Measurements from ENCODE around the gene GUCD1.

The GUCD1 gene

GRCh38 chr22:24510637-24511625, 44.0 kb downstream of the GUCD1 start:
- H3K36me3 ChIP-seq (ENCODE audit: low read depth), result no peaks in the 10 kb centered on the region
- H3K27me3 ChIP-seq (ENCODE audit: insufficient read depth, poor library complexity, severe bottlenecking), result no peaks in the 10 kb centered on the region
- H3K4me1 ChIP-seq (ENCODE audit: insufficient read depth, poor library complexity, severe bottlenecking), result peaks cover 6% of the 10 kb centered on the region
- DNase-seq (ENCODE audit: low spot score), result no peak
- TF ChIP-seq CTCF (IDR thresholded peaks at IDR 0.05; ENCODE audit: poor library complexity, severe bottlenecking), result no peak
- peak; percentile 58 for ATAC-seq (ENCODE audit: low read depth)
- H3K4me3 ChIP-seq (ENCODE audit: severe bottlenecking), result no peak overlapping the region
- no peak overlapping the region for H3K27ac ChIP-seq (ENCODE audit: poor library complexity, severe bottlenecking)
- H3K9me3 ChIP-seq (ENCODE audit: severe bottlenecking), result no peaks in the 10 kb centered on the region

GRCh38 chr22:24507716-24508115, 47.2 kb downstream of the GUCD1 start:
- DNase-seq (ENCODE audit: low spot score) (no peak), ATAC-seq (ENCODE audit: low read depth) (no peak)
- Histone ChIP-seq H3K9me3 (ENCODE audit: severe bottlenecking) (no peaks in the 10 kb centered on the region), H3K36me3 (ENCODE audit: low read depth) (no peaks in the 10 kb centered on the region), H3K27ac (ENCODE audit: poor library complexity, severe bottlenecking) (no peak overlapping the region), H3K4me1 (ENCODE audit: insufficient read depth, poor library complexity, severe bottlenecking) (peaks cover 6% of the 10 kb centered on the region), H3K4me3 (ENCODE audit: severe bottlenecking) (no peak overlapping the region), H3K27me3 (ENCODE audit: insufficient read depth, poor library complexity, severe bottlenecking) (no peaks in the 10 kb centered on the region)
- no peak for TF ChIP-seq CTCF (IDR thresholded peaks at IDR 0.05; ENCODE audit: poor library complexity, severe bottlenecking)

GRCh38 chr22:24506802-24507438, 48.0 kb downstream of the GUCD1 start:
- Histone ChIP-seq H3K4me1 (ENCODE audit: insufficient read depth, poor library complexity, severe bottlenecking) (peaks cover 6% of the 10 kb centered on the region), H3K36me3 (ENCODE audit: low read depth) (no peaks in the 10 kb centered on the region), H3K9me3 (ENCODE audit: severe bottlenecking) (no peaks in the 10 kb centered on the region), H3K27ac (ENCODE audit: poor library complexity, severe bottlenecking) (no peak overlapping the region), H3K4me3 (ENCODE audit: severe bottlenecking) (no peak overlapping the region), H3K27me3 (ENCODE audit: insufficient read depth, poor library complexity, severe bottlenecking) (no peaks in the 10 kb centered on the region)
- no peak for TF ChIP-seq CTCF (IDR thresholded peaks at IDR 0.05; ENCODE audit: poor library complexity, severe bottlenecking)
- ATAC-seq (ENCODE audit: low read depth), result peak; percentile 62; the same call in 2 of the 3 replicates
- DNase-seq (ENCODE audit: low spot score), result no peak

GRCh38 chr22:24504956-24505736, 49.8 kb downstream of the GUCD1 start:
- Histone ChIP-seq H3K27ac (ENCODE audit: poor library complexity, severe bottlenecking) (no peak overlapping the region), H3K36me3 (ENCODE audit: low read depth) (no peaks in the 10 kb centered on the region), H3K9me3 (ENCODE audit: severe bottlenecking) (no peaks in the 10 kb centered on the region), H3K27me3 (ENCODE audit: insufficient read depth, poor library complexity, severe bottlenecking) (no peaks in the 10 kb centered on the region), H3K4me1 (ENCODE audit: insufficient read depth, poor library complexity, severe bottlenecking) (peaks cover 6% of the 10 kb centered on the region), H3K4me3 (ENCODE audit: severe bottlenecking) (no peak overlapping the region)
- no peak for DNase-seq (ENCODE audit: low spot score)
- TF ChIP-seq CTCF (IDR thresholded peaks at IDR 0.05; ENCODE audit: poor library complexity, severe bottlenecking), result no peak
- no peak for ATAC-seq (ENCODE audit: low read depth)

Data from RWPE2 (cell line).